Liver (tissue), 9 donors: ENCODE results near the gene DAD1. TPM values are rescaled to one million over a fixed set of nuclear protein-coding genes. Genes with fewer than 3 reads are reported as not detected.

Experiments used
- DNase-seq: peaks from one replicate; pipeline ENCODE4 v3.0.0-alpha.2; 2017; ENCODE audit warnings: low spot score
- H3K27ac ChIP-seq, 2 donors: one replicate each; pipeline ENCODE4 v1.7.0; 2013; ENCODE audit warnings: inconsistent platforms in 2 of 2, low read length in 2 of 2, control low read depth in 1 of 2, low read depth in 1 of 2, mild to moderate bottlenecking in 1 of 2
- H3K27me3 ChIP-seq, 4 donors: one replicate each; pipeline versions ENCODE4 v1.6.1 to v1.7.0; 2013; ENCODE audit warnings: low read length in 3 of 4, inconsistent platforms in 1 of 4, mild to moderate bottlenecking in 1 of 4, moderate library complexity in 1 of 4; ENCODE audit not compliant: control insufficient read depth in 4 of 4, insufficient read depth in 4 of 4
- H3K36me3 ChIP-seq, 4 donors: one replicate each; pipeline versions ENCODE4 v1.6.1 to v1.7.0; 2013; ENCODE audit warnings: low read length in 3 of 4, mild to moderate bottlenecking in 3 of 4, low read depth in 1 of 4, moderate library complexity in 1 of 4; ENCODE audit not compliant: control insufficient read depth in 4 of 4, insufficient read depth in 3 of 4
- H3K4me1 ChIP-seq, 4 donors: one replicate each; pipeline versions ENCODE4 v1.6.1 to v1.7.0; 2013; ENCODE audit warnings: low read length in 3 of 4, mild to moderate bottlenecking in 3 of 4, moderate library complexity in 1 of 4; ENCODE audit not compliant: control insufficient read depth in 4 of 4, insufficient read depth in 4 of 4
- H3K4me3 ChIP-seq, 3 donors: one replicate each; pipeline versions ENCODE4 v1.6.1 to v1.7.0; 2013; ENCODE audit warnings: low read length in 3 of 3, control low read depth in 1 of 3, low read depth in 1 of 3, mild to moderate bottlenecking in 1 of 3
- H3K9ac ChIP-seq, 2 donors: one replicate each; pipeline ENCODE4 v1.7.0; 2013; ENCODE audit warnings: low read length in 2 of 2, mild to moderate bottlenecking in 2 of 2, moderate library complexity in 2 of 2, control low read depth in 1 of 2, low read depth in 1 of 2
- H3K9me3 ChIP-seq, 4 donors: one replicate each; pipeline versions ENCODE4 v1.6.1 to v1.7.0; 2013; ENCODE audit warnings: low read length in 3 of 4; ENCODE audit not compliant: control insufficient read depth in 4 of 4
- FOXA1 ChIP-seq: IDR thresholded peaks from 2 replicates; pipeline ENCODE4 v1.6.1; 2016; ENCODE audit warnings: antibody characterized with exemption
- FOXA2 ChIP-seq: IDR thresholded peaks from 2 replicates; pipeline ENCODE4 v1.6.1; 2016; ENCODE audit warnings: antibody characterized with exemption
- GABPA ChIP-seq, 2 donors: IDR thresholded peaks in 1 of 2; conservative IDR thresholded peaks in 1 of 2; 2 replicates each; pipeline ENCODE4 v1.6.1; 2016; ENCODE audit warnings: antibody characterized with exemption in 2 of 2, mild to moderate bottlenecking in 1 of 2, moderate library complexity in 1 of 2
- HNF4A ChIP-seq, 2 donors: conservative IDR thresholded peaks; 2 replicates each; pipeline ENCODE4 v1.6.1; 2016; ENCODE audit warnings: antibody characterized with exemption in 2 of 2, mild to moderate bottlenecking in 2 of 2
- HNF4G ChIP-seq: IDR thresholded peaks from 2 replicates; pipeline ENCODE4 v1.6.1; 2016; ENCODE audit warnings: antibody characterized with exemption
- JUND ChIP-seq, 2 donors: IDR thresholded peaks; 2 replicates each; pipeline ENCODE4 v1.6.1; 2016; ENCODE audit warnings: antibody characterized with exemption in 2 of 2
- MAX ChIP-seq: IDR thresholded peaks from 2 replicates; pipeline ENCODE4 v1.6.1; 2016; ENCODE audit warnings: antibody characterized with exemption
- NR2F2 ChIP-seq: IDR thresholded peaks from 2 replicates; pipeline ENCODE4 v1.6.1; 2016; ENCODE audit warnings: antibody characterized with exemption
- RAD21 ChIP-seq, 2 donors: IDR thresholded peaks; 2 replicates each; pipeline ENCODE4 v1.6.1; 2016; ENCODE audit warnings: antibody characterized with exemption in 2 of 2, mild to moderate bottlenecking in 2 of 2
- RXRA ChIP-seq, 2 donors: IDR thresholded peaks; 2 replicates each; pipeline ENCODE4 v1.6.1; 2017 to 2018; ENCODE audit warnings: antibody characterized with exemption in 2 of 2, mild to moderate bottlenecking in 1 of 2
- SP1 ChIP-seq: IDR thresholded peaks from 2 replicates; pipeline ENCODE4 v1.6.1; 2018; ENCODE audit warnings: antibody characterized with exemption, mild to moderate bottlenecking
- YY1 ChIP-seq: IDR thresholded peaks from 2 replicates; pipeline ENCODE4 v1.6.1; 2016; ENCODE audit warnings: antibody characterized with exemption, mild to moderate bottlenecking
- ZBTB33 ChIP-seq: IDR thresholded peaks from 2 replicates; pipeline ENCODE4 v1.6.1; 2016; ENCODE audit warnings: antibody characterized with exemption
- WGBS: extraction: QIAGEN DNeasy Blood & Tissue Kit; methylation state at CpG from one replicate; pipeline ENCODE4 v1.1.7; 2013; 5-methylcytosine and 5-hydroxymethylcytosine counted together
- polyA plus RNA-seq, 2 donors: library from polyadenylated mRNA; stranded (reverse) in 1 of 2; unstranded in 1 of 2; fragments of 200-250 nt in 1 of 2; fragments of >200 nt in 1 of 2; fragmentation: Nextera tagmentation in 1 of 2; extraction: Ambion mirVana in 1 of 2; gene quantifications; one replicate each; pipeline versions ENCODE4 v1.2.1 to v1.2.3, GENCODE V29; 2013 to 2015
- total RNA-seq, 2 donors: library from RNA; depleted of rRNA; stranded (reverse); fragments of >200 nt; gene quantifications; one replicate each; pipeline ENCODE4 v1.2.3, GENCODE V29; 2014
- TF ChIP-seq, protein P1 (sequence below): fragments of 150-350 bp; IDR thresholded peaks from 2 replicates; pipeline ENCODE4 v1.5.1; 2017; ENCODE audit warnings: improper control_type of control experiment, low read depth, low read length; ENCODE audit not compliant: missing input control
- TF ChIP-seq, protein P2 (sequence below): IDR thresholded peaks from 2 replicates; pipeline ENCODE4 v1.6.1; 2016; ENCODE audit warnings: antibody characterized with exemption, mild to moderate bottlenecking
- donor health status: healthy.
- donor health status: healthy.
- donor health status: healthy.
- donor health status: healthy.
- donor health status: healthy.

The DAD1 gene
- total and polyA plus RNA-seq, 4 donors: 142 to 254 (median 205) TPM

DNA sequence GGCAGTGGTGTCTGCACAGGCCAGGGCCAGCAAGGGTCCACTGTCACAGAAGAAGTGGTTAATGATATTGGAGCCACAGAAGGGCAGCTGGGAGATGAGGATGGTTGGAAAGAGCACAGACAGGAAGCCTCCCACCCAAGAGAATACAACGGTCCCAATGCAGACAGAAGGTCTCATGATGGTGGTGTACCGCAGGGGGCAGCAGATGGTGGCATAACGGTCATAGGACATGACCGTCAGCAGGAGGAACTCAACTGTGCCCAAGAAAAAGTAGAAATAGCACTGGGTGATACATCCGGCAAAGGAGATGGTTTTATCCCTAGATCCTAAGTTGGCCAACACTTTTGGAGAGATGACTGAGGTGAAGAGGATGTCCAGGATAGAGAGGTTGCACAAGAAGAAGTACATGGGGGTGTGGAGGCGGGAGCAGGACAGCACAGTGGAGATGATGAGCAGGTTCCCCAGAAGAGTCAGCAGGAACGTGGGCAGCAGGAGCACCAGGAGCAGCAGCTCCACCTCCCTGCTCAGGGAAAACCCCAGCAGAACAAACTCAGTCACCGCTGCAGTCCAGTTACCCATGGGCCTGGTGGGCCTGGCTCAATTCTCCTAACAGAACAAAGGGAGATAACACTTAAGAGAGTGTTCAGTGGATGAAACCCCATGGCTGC lies 45.3 kb upstream of the DAD1 start:
- Histone ChIP-seq H3K27ac (no peak overlapping the region), H3K4me3 (no peak overlapping the region), H3K9ac (no peak overlapping the region), H3K36me3 (no peaks in the 10 kb centered on the region), H3K27me3 (no peaks in the 10 kb centered on the region), H3K4me1 (no peaks in the 10 kb centered on the region), H3K9me3 (peaks cover 0 to 1% (median 0%) of the 10 kb centered on the region in 4 donors)
- DNase-seq: no peak
- 88% methylated on average over 8 of the region's 8 CpGs for WGBS
- no peak for TF ChIP-seq JUND (IDR thresholded peaks at IDR 0.05)

- Histone ChIP-seq H3K36me3 (no peaks in the 10 kb centered on the region), H3K4me1 (no peaks in the 10 kb centered on the region)
- no peak for TF ChIP-seq FOXA1
- TF ChIP-seq FOXA2: no peak
- TF ChIP-seq RAD21 (IDR thresholded peaks at IDR 0.05): no peak
- TF ChIP-seq, protein P1, sequence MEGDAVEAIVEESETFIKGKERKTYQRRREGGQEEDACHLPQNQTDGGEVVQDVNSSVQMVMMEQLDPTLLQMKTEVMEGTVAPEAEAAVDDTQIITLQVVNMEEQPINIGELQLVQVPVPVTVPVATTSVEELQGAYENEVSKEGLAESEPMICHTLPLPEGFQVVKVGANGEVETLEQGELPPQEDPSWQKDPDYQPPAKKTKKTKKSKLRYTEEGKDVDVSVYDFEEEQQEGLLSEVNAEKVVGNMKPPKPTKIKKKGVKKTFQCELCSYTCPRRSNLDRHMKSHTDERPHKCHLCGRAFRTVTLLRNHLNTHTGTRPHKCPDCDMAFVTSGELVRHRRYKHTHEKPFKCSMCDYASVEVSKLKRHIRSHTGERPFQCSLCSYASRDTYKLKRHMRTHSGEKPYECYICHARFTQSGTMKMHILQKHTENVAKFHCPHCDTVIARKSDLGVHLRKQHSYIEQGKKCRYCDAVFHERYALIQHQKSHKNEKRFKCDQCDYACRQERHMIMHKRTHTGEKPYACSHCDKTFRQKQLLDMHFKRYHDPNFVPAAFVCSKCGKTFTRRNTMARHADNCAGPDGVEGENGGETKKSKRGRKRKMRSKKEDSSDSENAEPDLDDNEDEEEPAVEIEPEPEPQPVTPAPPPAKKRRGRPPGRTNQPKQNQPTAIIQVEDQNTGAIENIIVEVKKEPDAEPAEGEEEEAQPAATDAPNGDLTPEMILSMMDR: no peak
- TF ChIP-seq NR2F2: no peak
- no peak for TF ChIP-seq SP1
- TF ChIP-seq JUND (IDR thresholded peaks at IDR 0.05): no peak
- no peak for TF ChIP-seq MAX
- TF ChIP-seq GABPA (IDR thresholded peaks at IDR 0.05 in 1 of 2, conservative IDR thresholded peaks at IDR 0.05 in 1 of 2): no peak
- TF ChIP-seq HNF4A (conservative IDR thresholded peaks at IDR 0.05): no peak
- TF ChIP-seq YY1: no peak
- TF ChIP-seq ZBTB33: no peak
- no peak for TF ChIP-seq HNF4G
- TF ChIP-seq, protein P2, sequence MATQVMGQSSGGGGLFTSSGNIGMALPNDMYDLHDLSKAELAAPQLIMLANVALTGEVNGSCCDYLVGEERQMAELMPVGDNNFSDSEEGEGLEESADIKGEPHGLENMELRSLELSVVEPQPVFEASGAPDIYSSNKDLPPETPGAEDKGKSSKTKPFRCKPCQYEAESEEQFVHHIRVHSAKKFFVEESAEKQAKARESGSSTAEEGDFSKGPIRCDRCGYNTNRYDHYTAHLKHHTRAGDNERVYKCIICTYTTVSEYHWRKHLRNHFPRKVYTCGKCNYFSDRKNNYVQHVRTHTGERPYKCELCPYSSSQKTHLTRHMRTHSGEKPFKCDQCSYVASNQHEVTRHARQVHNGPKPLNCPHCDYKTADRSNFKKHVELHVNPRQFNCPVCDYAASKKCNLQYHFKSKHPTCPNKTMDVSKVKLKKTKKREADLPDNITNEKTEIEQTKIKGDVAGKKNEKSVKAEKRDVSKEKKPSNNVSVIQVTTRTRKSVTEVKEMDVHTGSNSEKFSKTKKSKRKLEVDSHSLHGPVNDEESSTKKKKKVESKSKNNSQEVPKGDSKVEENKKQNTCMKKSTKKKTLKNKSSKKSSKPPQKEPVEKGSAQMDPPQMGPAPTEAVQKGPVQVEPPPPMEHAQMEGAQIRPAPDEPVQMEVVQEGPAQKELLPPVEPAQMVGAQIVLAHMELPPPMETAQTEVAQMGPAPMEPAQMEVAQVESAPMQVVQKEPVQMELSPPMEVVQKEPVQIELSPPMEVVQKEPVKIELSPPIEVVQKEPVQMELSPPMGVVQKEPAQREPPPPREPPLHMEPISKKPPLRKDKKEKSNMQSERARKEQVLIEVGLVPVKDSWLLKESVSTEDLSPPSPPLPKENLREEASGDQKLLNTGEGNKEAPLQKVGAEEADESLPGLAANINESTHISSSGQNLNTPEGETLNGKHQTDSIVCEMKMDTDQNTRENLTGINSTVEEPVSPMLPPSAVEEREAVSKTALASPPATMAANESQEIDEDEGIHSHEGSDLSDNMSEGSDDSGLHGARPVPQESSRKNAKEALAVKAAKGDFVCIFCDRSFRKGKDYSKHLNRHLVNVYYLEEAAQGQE: no peak
- no peak for TF ChIP-seq RXRA (IDR thresholded peaks at IDR 0.05)
Observed at GRCh38 chr14:22630486-22630885, 41.5 kb upstream of the DAD1 start.

More at GRCh38 chr14:22630486-22630885, 41.5 kb upstream of the DAD1 start:
- Histone ChIP-seq H3K27ac (no peak overlapping the region), H3K27me3 (no peaks in the 10 kb centered on the region), H3K9ac (no peak overlapping the region), H3K4me3 (no peak overlapping the region), H3K9me3 (peaks cover 0 to 1% (median 0%) of the 10 kb centered on the region in 4 donors)
- no peak for DNase-seq
- WGBS: 81% methylated on average over 2 of the region's 2 CpGs
